GM12872 (cell line): ENCODE data around the gene TRIM44.

ENCODE experiments used
- TF ChIP-seq, protein P1 (sequence below): IDR thresholded peaks from 3 replicates; pipeline ENCODE4 v1.5.1; 2011; ENCODE audit warnings: low read depth, mild to moderate bottlenecking, low read length, moderate library complexity; ENCODE audit not compliant: insufficient read depth

The TRIM44 gene

GRCh38 chr11:35785287-35786167 is 123.0 kb downstream of the TRIM44 start:
- TF ChIP-seq, protein P1, sequence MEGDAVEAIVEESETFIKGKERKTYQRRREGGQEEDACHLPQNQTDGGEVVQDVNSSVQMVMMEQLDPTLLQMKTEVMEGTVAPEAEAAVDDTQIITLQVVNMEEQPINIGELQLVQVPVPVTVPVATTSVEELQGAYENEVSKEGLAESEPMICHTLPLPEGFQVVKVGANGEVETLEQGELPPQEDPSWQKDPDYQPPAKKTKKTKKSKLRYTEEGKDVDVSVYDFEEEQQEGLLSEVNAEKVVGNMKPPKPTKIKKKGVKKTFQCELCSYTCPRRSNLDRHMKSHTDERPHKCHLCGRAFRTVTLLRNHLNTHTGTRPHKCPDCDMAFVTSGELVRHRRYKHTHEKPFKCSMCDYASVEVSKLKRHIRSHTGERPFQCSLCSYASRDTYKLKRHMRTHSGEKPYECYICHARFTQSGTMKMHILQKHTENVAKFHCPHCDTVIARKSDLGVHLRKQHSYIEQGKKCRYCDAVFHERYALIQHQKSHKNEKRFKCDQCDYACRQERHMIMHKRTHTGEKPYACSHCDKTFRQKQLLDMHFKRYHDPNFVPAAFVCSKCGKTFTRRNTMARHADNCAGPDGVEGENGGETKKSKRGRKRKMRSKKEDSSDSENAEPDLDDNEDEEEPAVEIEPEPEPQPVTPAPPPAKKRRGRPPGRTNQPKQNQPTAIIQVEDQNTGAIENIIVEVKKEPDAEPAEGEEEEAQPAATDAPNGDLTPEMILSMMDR = no peak

- TF ChIP-seq, protein P1 = no peak
Measured at GRCh38 chr11:35786188-35786587, 123.6 kb downstream of the TRIM44 start.

DNA sequence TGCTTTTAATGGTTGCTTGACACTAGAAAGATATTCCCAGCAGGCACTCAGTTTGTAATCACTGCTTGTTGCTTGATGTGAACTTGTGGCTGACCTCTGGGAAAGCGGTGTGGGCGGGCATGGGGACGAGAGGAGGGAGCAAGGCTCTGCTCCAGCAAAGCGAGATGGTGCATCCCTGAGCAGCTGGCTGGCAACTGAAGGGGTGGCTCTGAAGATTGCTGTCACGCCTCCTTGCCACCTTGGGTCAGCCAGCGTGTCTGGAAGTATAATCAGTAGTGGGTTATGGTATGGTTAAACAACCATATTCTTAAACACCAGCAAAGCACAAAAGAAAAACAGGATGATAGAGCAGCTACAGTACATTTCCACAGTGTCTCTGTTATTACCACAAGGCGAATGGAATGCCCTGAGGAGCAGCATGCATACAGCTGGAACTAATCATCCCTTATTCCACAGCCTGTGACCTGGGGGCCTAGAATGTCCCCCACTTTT is 124.5 kb downstream of the TRIM44 start:
- TF ChIP-seq, protein P1 = no peak

DNA sequence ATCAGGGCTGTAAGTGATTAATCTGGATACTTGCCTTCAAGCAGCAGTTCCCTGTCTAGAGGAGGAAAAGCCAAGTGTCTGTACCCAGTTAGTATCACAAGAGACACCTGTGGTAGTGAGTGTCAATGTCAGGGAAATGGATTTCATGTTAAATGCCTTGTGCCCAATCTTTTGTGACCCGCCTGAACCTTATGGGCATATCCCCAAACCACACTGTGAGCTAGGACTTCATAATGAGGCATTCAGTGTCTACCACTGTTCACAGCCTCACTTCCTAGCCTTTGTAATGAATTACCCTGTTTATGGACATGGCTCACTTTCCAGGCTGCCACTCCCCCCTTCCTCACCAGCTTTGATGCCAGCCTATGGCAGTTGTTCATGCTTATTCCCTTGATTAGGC is 125.1 kb downstream of the TRIM44 start:
- TF ChIP-seq, protein P1 = no peak

DNA sequence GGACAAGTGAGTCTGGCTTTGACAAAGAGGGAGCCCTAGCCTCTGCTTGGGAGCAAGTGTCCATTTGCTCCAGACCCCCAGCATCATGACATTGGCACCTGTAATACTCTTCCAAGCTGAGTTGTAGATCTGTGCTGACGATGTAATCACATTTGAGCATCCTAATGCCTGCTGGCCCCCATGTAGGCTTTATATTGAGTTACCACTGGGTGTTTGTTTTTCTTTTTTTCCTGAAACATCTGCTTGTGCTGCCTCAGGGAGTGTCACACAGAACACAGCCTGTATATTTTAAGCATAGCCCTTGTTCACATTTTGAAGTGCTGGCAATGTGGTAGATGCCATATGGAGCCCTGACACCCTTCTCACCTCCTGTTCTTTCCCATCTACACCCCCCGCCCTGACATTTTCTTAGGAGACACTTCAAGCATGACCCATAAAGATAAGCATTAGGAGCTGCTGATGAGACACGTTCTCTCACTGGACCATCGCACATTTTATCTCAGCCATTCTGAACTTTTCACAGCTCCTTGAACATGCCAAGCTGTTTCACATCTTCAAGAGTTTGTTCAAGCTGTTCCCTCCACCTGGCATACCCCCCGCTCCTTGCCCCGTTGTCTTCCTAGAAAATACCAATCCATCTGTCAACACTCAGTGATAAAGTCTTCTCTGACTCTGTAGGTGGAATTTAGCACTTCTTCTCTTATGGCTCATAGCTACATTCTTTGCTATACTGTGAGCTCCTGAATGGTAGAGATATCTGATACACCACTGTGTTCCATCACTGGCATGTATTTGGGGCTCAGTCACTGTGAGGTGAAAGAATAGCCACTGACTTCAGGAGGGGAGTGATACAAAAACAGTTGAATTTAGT is 128.7 kb downstream of the TRIM44 start:
- TF ChIP-seq, protein P1 = no peak

GRCh38 chr11:35792148-35792845 is 129.7 kb downstream of the TRIM44 start:
- TF ChIP-seq, protein P1 = no peak

GRCh38 chr11:35792846-35793192 is 130.2 kb downstream of the TRIM44 start:
- TF ChIP-seq, protein P1 = no peak
